Measurements from ENCODE around the gene NEB. TPM values are rescaled to one million over a fixed set of nuclear protein-coding genes. Genes with fewer than 3 reads are reported as not detected.

Gene NEB
- total RNA-seq, 2 experiments from 2014 or later, result 0.05 to 0.14 TPM

- no peak for DNase-seq
- Mint-ChIP-seq H3K9me3 (no peaks in the 10 kb centered on the region), H3K4me3 (no peak overlapping the region), H3K27me3 (no peaks in the 10 kb centered on the region), H3K4me1 (ENCODE audit: low read depth) (peaks cover 10% of the 10 kb centered on the region), H3K27ac (no peak overlapping the region), H3K36me3 (peaks cover 75% of the 10 kb centered on the region)
- POLR2A ChIA-PET, result no interaction called here
- CTCF ChIA-PET, result no interaction called here
- intact Hi-C loops (cut with micrococcal nuclease), result no loop called here
Measured at GRCh38 chr2:151472966-151473365, 261.3 kb downstream of the NEB start.

GRCh38 chr2:151470556-151470955 is 263.7 kb downstream of the NEB start:
- peaks cover 10% of the 10 kb centered on the region for H3K4me1 Mint-ChIP-seq (ENCODE audit: low read depth)
- intact Hi-C loops (cut with micrococcal nuclease), result no loop called here
- ChIA-PET POLR2A (no interaction called here), CTCF (no interaction called here)
- no peak overlapping the region for H3K4me3 Mint-ChIP-seq
- no peak for DNase-seq
- H3K36me3 Mint-ChIP-seq, result peaks cover 80% of the 10 kb centered on the region
- H3K27ac Mint-ChIP-seq, result no peak overlapping the region
- H3K9me3 Mint-ChIP-seq, result no peaks in the 10 kb centered on the region
- no peaks in the 10 kb centered on the region for H3K27me3 Mint-ChIP-seq

- no peak overlapping the region for H3K4me3 Mint-ChIP-seq
- ChIA-PET POLR2A (no interaction called here), CTCF (no interaction called here)
- H3K4me1 Mint-ChIP-seq (ENCODE audit: low read depth), result peaks cover 5% of the 10 kb centered on the region
- no peaks in the 10 kb centered on the region for H3K9me3 Mint-ChIP-seq
- intact Hi-C loops (cut with micrococcal nuclease), result no loop called here
- peaks cover 83% of the 10 kb centered on the region for H3K36me3 Mint-ChIP-seq
- no peak for DNase-seq
- H3K27ac Mint-ChIP-seq, result no peak overlapping the region
- H3K27me3 Mint-ChIP-seq, result no peaks in the 10 kb centered on the region
Measured at GRCh38 chr2:151465771-151466170, 268.5 kb downstream of the NEB start.

- Mint-ChIP-seq H3K36me3 (peaks cover 62% of the 10 kb centered on the region), H3K9me3 (no peaks in the 10 kb centered on the region), H3K27ac (no peak overlapping the region), H3K4me1 (ENCODE audit: low read depth) (no peaks in the 10 kb centered on the region), H3K27me3 (no peaks in the 10 kb centered on the region), H3K4me3 (no peak overlapping the region)
- intact Hi-C loops (cut with micrococcal nuclease), result no loop called here
- DNase-seq, result no peak
- CTCF ChIA-PET, result interaction anchor here (1.6 kb wide), 1 partner anchor 22 kb away, joined by 6 read pairs; no protein-coding TSS in a partner anchor
- POLR2A ChIA-PET, result interaction anchor here (1.1 kb wide), 1 partner anchor 46 kb away, joined by 3 read pairs; no protein-coding TSS in a partner anchor
Measured at GRCh38 chr2:151459358-151459757, 274.9 kb downstream of the NEB start.

- Mint-ChIP-seq H3K4me3 (no peak overlapping the region), H3K27ac (no peak overlapping the region), H3K9me3 (no peaks in the 10 kb centered on the region), H3K36me3 (peaks cover 39% of the 10 kb centered on the region), H3K27me3 (no peaks in the 10 kb centered on the region), H3K4me1 (ENCODE audit: low read depth) (no peaks in the 10 kb centered on the region)
- intact Hi-C loops (cut with micrococcal nuclease), result loop anchor here (10.0 kb wide), 1 partner anchor 1844 kb away; no protein-coding TSS in a partner anchor
- DNase-seq, result no peak
- POLR2A ChIA-PET, result no interaction called here
- CTCF ChIA-PET, result interaction anchor here (1.0 to 1.5 kb wide), 4 partner anchors 13 to 21 kb away, joined by 3 to 4 read pairs (median 3); no protein-coding TSS in a partner anchor
Measured at GRCh38 chr2:151439127-151439526, 295.1 kb downstream of the NEB start.

GRCh38 chr2:151438506-151438905 is 295.8 kb downstream of the NEB start:
- no peaks in the 10 kb centered on the region for H3K4me1 Mint-ChIP-seq (ENCODE audit: low read depth)
- no peak overlapping the region for H3K4me3 Mint-ChIP-seq
- POLR2A ChIA-PET, result no interaction called here
- H3K27ac Mint-ChIP-seq, result no peak overlapping the region
- CTCF ChIA-PET, result interaction anchor here (1.0 to 2.4 kb wide), 6 partner anchors 13 to 49 kb away, joined by 3 to 18 read pairs (median 3); no protein-coding TSS in a partner anchor
- H3K27me3 Mint-ChIP-seq, result no peaks in the 10 kb centered on the region
- peaks cover 37% of the 10 kb centered on the region for H3K36me3 Mint-ChIP-seq
- intact Hi-C loops (cut with micrococcal nuclease), result loop anchor here (10.0 kb wide), 1 partner anchor 1844 kb away; no protein-coding TSS in a partner anchor
- H3K9me3 Mint-ChIP-seq, result no peaks in the 10 kb centered on the region
- DNase-seq, result no peak

GRCh38 chr2:151437630-151438029 is 296.6 kb downstream of the NEB start:
- no peak for DNase-seq
- ChIA-PET POLR2A (no interaction called here), CTCF (interaction anchor here (0.9 to 2.4 kb wide), 12 partner anchors 11 to 148 kb away, joined by 3 to 18 read pairs (median 4); partner anchors contain the start of gene NMI)
- H3K4me1 Mint-ChIP-seq (ENCODE audit: low read depth), result no peaks in the 10 kb centered on the region
- intact Hi-C loops (cut with micrococcal nuclease), result loop anchor here (10.0 kb wide), 1 partner anchor 1843 kb away; no protein-coding TSS in a partner anchor
- no peak overlapping the region for H3K4me3 Mint-ChIP-seq
- H3K27me3 Mint-ChIP-seq, result no peaks in the 10 kb centered on the region
- H3K9me3 Mint-ChIP-seq, result no peaks in the 10 kb centered on the region
- no peak overlapping the region for H3K27ac Mint-ChIP-seq
- peaks cover 38% of the 10 kb centered on the region for H3K36me3 Mint-ChIP-seq

Other genes starting within 250 kb of the NEB start
- 10 to 100 TPM; 54.6 to 63.2 TPM for gene ARL5A, start 93.9 kb upstream of the NEB start, total RNA-seq

Data from activated CD4-positive, alpha-beta memory T cell treated with anti-CD3 and anti-CD28 coated beads for 36 hours (primary cell).